Stimulated activated CD4-positive, alpha-beta T cell treated with anti-CD3 and anti-CD28 coated beads, Interleukin-4, amount 100 ng/mL, for 4 hours (primary cell): Measurements from ENCODE around the gene MXRA8.

Experiments used
- DNase-seq, 2 experiments: peaks; one replicate each; pipeline ENCODE4 v3.0.0-alpha.2; 2020

Gene MXRA8

DNA sequence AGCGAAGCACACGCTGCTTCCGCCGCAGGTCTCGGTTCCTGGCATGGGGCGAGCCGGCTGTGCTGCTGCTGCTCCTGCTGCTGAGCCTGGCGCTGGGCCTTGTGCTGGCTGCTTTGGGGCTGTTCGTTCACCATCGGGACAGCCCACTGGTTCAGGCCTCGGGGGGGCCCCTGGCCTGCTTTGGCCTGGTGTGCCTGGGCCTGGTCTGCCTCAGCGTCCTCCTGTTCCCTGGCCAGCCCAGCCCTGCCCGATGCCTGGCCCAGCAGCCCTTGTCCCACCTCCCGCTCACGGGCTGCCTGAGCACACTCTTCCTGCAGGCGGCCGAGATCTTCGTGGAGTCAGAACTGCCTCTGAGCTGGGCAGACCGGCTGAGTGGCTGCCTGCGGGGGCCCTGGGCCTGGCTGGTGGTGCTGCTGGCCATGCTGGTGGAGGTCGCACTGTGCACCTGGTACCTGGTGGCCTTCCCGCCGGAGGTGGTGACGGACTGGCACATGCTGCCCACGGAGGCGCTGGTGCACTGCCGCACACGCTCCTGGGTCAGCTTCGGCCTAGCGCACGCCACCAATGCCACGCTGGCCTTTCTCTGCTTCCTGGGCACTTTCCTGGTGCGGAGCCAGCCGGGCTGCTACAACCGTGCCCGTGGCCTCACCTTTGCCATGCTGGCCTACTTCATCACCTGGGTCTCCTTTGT lies 24.7 kb downstream of the MXRA8 start:
- no peak for DNase-seq

DNA sequence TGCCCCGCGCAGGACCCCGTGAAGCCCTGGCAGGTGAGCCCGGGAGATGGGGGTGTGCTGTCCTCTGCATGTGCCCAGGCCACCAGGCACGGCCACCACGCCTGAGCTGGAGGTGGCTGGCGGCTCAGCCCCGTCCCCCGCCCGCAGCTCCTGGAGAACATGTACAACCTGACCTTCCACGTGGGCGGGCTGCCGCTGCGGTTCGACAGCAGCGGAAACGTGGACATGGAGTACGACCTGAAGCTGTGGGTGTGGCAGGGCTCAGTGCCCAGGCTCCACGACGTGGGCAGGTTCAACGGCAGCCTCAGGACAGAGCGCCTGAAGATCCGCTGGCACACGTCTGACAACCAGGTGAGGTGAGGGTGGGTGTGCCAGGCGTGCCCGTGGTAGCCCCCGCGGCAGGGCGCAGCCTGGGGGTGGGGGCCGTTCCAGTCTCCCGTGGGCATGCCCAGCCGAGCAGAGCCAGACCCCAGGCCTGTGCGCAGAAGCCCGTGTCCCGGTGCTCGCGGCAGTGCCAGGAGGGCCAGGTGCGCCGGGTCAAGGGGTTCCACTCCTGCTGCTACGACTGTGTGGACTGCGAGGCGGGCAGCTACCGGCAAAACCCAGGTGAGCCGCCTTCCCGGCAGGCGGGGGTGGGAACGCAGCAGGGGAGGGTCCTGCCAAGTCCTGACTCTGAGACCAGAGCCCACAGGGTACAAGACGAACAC lies 25.4 kb downstream of the MXRA8 start:
- DNase-seq, result no peak

DNA sequence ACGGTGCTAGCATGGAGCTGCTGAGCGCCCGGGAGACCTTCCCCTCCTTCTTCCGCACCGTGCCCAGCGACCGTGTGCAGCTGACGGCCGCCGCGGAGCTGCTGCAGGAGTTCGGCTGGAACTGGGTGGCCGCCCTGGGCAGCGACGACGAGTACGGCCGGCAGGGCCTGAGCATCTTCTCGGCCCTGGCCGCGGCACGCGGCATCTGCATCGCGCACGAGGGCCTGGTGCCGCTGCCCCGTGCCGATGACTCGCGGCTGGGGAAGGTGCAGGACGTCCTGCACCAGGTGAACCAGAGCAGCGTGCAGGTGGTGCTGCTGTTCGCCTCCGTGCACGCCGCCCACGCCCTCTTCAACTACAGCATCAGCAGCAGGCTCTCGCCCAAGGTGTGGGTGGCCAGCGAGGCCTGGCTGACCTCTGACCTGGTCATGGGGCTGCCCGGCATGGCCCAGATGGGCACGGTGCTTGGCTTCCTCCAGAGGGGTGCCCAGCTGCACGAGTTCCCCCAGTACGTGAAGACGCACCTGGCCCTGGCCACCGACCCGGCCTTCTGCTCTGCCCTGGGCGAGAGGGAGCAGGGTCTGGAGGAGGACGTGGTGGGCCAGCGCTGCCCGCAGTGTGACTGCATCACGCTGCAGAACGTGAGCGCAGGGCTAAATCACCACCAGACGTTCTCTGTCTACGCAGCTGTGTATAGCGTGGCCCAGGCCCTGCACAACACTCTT lies 26.2 kb downstream of the MXRA8 start:
- no peak for DNase-seq

DNA sequence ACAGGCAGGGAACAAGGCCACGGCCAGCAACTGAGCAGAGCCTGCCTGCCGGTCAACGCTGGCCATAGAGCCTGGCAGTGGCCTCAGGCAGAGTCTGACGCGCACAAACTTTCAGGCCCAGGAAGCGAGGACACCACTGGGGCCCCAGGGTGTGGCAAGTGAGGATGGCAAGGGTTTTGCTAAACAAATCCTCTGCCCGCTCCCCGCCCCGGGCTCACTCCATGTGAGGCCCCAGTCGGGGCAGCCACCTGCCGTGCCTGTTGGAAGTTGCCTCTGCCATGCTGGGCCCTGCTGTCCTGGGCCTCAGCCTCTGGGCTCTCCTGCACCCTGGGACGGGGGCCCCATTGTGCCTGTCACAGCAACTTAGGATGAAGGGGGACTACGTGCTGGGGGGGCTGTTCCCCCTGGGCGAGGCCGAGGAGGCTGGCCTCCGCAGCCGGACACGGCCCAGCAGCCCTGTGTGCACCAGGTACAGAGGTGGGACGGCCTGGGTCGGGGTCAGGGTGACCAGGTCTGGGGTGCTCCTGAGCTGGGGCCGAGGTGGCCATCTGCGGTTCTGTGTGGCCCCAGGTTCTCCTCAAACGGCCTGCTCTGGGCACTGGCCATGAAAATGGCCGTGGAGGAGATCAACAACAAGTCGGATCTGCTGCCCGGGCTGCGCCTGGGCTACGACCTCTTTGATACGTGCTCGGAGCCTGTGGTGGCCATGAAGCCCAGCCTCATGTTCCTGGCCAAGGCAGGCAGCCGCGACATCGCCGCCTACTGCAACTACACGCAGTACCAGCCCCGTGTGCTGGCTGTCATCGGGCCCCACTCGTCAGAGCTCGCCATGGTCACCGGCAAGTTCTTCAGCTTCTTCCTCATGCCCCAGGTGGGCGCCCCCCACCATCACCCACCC lies 27.0 kb downstream of the MXRA8 start, which contains the start of gene TAS1R3:
TAS1R3 (plus strand) TSS at position 213 of the 898 bp plus-strand sequence; CDS start at position 279, 66 bp downstream.
- no peak for DNase-seq

DNA sequence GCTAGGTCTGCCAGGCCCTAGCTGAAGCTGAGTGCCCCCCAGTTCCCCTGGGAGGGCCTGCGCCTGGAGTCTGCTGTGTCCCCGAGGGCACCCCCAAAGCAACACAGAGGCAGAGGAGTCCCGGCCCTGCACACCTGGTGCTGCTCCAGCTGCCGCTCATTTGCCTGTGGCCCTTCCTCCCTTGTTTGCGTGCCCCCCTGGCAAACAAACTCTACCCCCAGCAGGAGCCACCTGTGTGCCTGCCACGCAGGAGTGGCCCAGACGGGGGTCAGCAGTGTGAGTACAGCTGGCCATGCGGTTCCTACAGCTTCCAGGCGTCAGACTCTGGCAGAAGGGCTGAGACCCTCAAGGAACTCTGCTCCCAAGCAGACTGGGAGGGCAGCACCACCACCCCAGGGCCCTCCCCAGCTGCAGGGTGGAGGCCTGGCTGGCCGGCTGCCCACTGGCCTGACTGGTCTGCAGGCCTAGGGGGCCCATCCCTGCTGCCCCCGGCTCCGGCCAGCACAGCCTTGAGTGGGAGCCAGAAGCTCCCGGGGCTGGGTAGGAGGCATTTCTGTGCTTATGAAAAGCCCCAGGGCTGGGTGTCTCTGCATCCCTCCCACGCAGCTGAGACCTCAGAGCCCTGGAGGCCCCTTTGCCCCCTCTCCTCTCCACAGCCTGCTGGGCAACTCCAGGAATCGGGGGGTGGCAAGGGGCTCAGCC lies 27.8 kb downstream of the MXRA8 start:
- no peak for DNase-seq

DNA sequence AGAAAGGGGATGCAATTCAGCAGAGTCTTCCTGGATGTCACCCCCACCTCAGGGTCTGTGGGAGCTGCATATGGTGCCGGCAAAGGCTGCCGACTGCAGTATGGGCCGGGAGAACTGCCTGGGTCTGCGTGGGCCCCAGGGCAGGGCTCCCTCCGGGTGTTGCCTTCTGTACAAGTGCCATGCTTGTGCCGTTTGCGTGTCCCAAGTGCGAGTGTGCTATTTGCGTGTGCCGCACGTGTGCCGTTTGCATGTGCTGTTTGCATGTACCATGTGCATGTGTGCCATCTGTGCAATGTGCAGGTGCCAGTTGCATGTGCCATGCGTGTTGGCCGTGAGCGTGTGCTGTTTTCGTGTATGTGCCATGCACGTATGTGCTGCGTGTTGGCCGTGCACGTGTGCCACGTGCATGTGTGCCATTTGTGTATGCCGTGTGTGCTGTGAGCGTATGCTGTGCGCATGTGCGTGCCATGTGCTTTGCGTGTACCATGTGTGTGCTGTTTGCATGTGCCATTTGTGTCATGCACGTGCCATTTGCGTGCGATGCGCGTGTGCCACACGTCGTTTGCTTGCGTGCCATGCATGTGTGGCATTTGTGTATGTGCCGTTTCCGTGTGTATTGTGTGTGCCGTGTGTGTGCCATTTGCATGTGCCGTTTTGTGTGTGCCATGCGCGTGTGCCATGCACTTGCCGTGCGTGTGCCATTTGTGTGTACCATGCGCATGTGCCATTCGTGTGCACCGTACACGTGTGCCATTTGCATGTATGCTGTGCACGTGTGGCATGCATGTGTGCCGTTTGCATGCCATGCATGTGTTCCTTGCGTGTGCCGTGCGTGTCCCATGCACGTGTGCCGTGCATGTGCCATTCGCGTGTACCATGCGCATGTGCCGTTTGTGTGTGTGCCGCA lies 28.8 kb downstream of the MXRA8 start:
- DNase-seq, result no peak

DNA sequence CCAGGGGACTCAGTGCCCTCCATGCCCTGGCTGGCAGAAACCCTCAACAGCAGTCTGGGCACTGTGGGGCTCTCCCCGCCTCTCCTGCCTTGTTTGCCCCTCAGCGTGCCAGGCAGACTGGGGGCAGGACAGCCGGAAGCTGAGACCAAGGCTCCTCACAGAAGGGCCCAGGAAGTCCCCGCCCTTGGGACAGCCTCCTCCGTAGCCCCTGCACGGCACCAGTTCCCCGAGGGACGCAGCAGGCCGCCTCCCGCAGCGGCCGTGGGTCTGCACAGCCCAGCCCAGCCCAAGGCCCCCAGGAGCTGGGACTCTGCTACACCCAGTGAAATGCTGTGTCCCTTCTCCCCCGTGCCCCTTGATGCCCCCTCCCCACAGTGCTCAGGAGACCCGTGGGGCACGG lies 30.1 kb downstream of the MXRA8 start:
- DNase-seq, result no peak

DNA sequence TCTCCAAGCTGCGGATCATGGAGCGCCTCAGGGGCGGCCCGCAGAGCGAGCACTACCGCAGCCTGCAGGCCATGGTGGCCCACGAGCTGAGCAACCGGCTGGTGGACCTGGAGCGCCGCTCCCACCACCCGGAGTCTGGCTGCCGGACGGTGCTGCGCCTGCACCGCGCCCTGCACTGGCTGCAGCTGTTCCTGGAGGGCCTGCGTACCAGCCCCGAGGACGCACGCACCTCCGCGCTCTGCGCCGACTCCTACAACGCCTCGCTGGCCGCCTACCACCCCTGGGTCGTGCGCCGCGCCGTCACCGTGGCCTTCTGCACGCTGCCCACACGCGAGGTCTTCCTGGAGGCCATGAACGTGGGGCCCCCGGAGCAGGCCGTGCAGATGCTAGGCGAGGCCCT lies 31.1 kb downstream of the MXRA8 start:
- DNase-seq, result no peak

DNA sequence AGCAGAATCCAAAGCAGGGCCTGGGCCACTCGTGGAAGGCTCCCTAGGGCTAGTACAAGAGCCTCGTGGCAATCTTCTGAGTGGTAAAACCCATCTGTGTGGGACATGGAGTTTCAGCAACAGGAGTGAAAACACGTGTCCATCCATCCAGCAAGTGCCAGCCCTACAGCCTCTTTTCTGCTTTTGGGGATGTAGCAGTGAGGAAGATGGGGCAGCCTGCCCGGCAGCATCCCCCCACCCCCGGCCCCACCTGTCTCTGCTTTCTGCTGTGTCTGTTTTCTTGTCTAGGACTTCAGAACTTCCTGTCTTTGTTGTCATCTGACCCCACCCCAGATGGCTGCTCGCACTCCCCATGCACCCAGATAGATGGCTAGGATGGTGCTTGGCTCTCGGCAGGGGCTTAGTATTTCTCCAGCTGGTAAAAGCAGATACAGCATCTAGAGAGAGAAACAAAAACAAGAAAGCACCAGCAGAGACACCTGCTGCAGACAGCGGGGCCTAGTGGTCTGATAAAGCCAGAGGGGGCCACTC lies 32.2 kb downstream of the MXRA8 start:
- DNase-seq, result no peak

DNA sequence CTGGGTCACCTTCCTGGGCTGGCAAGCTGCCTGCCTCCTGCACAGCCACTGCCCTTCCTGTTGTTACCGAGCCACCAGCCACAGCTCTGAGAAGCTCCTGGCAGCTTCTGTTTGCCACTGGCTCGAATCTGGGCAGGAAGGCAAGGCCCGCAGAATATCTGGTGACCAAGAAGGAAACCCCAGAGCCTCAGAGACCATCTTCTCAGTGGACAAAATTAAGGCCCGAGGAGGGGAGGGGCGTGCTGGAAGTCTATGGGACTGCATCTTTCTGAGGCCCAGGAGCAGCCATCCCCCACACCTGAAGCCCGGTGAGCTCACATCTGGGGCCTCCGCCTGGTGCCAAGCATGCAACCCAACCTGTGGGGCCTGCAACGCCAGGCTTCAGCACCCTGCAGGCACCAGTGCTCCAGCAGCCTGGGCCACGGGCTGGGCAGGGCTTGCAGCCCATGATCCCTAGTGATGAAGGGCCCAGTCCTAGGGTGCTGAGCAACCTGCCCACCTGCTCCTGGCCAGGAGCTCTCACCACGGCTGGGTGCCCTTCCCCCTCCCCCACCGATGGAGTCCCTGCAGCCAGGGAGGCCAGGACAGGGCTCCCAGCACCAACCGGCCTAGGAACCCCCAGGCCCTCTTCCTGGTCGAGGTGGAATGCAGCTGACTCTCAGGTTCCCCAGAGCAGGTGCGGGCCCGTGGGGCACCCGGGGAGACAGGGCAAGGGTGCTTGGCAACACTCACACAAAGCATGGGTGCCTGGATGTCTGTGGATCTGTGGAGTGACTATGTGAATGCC lies 32.9 kb downstream of the MXRA8 start:
- DNase-seq, result no peak

DNA sequence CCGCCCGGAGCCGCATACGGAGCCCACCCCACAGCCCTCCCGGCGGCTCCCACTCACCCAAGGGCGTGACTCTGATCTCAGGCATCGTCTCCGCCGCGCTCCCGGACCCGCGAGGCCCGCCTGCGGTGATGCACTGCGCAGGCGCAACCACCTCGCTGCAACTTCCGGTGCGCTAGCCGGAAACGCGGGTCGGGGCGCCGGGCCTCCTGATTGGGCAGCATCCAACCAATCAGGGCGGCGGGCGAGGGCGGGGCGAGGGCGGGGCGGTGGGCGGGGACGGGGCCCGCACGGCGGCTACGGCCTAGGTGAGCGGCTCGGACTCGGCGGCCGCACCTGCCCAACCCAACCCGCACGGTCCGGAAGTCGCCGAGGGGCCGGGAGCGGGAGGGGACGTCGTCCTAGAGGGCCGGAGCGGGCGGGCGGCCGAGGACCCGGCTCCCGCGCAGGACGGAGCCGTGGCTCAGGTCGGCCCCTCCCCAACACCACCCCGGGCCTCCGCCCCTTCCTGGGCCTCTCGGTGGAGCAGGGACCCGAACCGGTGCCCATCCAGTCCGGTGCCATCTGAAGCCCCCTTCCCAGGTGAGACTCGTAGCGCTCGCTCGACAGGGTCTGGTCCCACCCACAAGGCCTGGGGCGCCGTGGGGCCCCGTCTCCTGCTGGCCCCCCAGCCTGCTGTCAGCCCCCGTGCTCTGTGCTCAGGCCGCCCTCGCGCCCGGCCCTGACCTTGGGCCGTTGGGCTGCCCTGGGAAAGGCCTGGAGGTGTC lies 33.6 kb downstream of the MXRA8 start, which contains the start of the genes CPTP and INTS11:
CPTP (plus strand) TSS at position 279 of the 764 bp plus-strand sequence. CDS start 2,109 bp downstream, outside the sequence.
INTS11 (minus strand) TSS at position 137 of the 764 bp plus-strand sequence; CDS start at position 85, 52 bp downstream.
- DNase-seq, result peak; percentile 96 to 97

DNA sequence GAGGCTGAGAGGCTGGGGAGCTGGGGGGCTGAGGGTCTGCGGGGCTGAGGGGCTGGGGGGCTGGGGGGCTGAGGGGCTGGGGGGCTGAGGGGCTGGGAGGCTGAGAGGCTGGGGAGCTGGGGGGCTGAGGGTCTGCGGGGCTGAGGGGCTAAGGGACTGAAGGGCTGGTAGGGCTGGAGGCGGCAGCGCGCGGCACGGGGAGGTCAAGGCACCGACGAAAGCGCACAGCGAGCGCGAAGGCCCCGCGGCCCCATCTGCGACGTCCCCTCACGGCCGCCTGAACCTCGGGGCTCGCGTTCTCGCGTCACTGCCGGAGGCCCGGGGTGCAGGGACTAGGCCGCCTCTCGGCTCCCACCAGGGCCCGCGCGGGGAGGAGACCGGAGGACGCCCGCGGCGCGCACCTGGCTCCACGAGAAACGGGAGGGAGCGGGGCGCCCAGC lies 34.3 kb downstream of the MXRA8 start:
- DNase-seq, result no peak

DNA sequence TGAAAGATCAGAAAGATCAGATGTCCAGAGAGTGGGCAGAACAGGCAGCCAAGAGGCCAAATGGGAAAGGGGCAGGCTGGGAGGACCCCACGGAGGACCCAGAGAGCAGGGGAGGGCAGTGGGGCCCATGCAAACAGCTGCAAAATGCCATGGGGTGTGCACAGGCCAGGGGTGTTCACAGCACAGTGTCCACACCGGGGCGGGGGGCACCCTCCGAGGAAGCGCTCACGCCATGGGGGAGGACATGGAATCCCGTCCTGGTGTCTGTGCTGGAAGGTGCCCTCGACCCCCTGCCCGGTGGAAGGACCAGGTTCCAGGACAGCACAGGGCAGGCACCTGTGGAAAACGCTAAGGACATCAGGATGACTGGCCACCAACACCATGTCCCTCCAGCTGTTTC lies 35.4 kb downstream of the MXRA8 start:
- no peak for DNase-seq

DNA sequence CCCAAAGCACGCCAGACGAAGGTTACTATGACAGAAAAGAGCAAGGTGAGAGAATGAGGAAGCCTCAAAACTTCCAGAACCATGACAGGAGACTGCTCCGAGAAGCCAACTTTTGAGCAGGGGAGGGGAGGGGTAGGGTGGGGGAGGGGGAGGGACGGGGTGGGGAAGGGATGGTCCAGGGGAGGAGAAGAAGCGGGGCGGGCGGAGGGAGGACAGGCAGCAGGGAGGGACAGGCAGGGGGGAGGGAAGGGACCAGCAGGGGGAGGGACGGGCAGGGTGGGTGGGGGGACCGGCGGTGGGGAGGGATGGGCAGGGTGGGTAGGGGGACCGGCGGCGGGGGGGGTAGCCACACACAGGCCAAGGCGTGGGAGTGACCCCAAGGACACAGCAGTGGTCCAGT lies 35.9 kb downstream of the MXRA8 start:
- no peak for DNase-seq

DNA sequence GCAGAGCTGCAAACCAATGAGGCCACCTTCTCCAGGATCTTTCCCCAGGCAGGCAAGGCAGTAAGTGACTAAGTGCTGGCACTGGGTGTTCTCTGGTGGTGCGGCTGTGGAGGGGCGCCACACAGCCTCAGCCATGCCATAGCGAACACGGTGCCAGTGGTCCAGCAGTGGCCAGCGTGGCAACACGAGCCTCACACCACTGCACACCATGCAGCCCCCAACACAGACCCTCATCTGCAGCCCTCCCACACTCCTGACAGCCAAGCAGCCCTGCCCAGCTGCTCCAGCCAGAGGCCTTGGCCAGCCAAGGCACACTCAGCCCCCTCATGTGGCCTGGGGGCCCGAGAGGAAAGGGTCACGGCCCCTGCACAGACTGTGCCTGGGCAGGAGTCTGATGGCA lies 36.9 kb downstream of the MXRA8 start:
- no peak for DNase-seq

DNA sequence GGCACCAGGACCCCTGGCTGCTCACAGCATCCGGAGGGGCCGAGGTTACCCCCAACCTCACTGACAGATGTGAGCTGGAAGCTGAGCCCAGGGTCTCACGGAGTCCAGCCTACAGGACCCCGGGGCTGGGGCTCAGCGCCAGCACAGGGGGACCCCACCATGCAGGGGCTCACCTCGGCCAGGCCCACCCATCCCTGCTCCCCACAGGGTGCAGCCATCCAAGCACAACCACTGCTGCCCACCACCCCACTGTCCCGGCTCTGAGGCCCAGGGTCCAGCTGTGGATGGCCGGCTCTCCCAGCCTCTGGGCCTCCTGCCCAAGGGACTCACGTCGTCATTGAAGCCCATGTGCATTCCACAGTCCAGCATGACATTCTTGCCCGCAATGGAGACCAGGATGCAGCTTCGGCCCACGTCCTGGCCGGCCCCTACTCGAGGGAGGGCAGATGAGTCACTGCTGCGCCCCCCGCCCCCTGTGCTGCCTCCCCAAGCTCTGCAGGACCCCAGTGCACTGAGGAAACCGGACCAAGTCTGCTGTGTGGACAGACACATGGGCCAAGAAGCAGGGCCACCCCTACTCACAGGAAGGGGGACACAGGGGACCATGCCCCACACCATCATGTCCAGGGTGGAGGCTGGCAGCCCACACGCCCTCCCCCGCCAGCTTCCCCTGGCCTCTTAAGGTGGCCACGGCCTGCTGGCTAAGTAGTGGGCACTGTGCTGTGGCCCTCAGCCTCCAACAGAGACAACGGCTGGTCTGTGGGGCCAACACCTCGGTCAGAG lies 37.5 kb downstream of the MXRA8 start:
- DNase-seq, result no peak

DNA sequence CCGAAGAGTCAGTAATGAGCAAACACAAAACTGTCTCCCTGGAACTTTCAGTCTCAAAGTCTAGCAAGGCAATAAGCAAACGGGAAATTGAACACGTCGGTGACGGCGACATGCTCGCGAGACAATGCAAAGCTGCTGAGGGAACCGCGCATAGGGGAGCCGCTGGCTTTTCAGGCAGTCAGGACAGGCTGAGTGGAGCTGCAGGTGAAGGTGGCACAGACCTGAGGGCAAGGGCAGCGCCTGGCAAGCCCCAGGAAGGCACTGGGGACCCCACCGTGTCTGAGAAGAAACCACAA lies 38.8 kb downstream of the MXRA8 start:
- DNase-seq, result no peak
